ENCODE measurements around the gene VWA5B1. TPM values are rescaled to one million over a fixed set of nuclear protein-coding genes. Genes with fewer than 3 reads are reported as not detected.

The VWA5B1 gene
- total RNA-seq, 1 donor, result not detected

- no peak for DNase-seq (ENCODE audit: low read depth)
- no peak overlapping the region for H3K4me3 ChIP-seq (ENCODE audit: low read depth, low read length)
- TF ChIP-seq CTCF (IDR thresholded peaks at IDR 0.05; ENCODE audit: insufficient read depth, low read length), result no peak
These were observed 109.9 kb downstream of the VWA5B1 start for GRCh38 chr1:20400341-20401177.

GRCh38 chr1:20401405-20402010, 110.8 kb downstream of the VWA5B1 start:
- DNase-seq (ENCODE audit: low read depth), result no peak
- no peak for TF ChIP-seq CTCF (IDR thresholded peaks at IDR 0.05; ENCODE audit: insufficient read depth, low read length)
- no peak overlapping the region for H3K4me3 ChIP-seq (ENCODE audit: low read depth, low read length)

DNA sequence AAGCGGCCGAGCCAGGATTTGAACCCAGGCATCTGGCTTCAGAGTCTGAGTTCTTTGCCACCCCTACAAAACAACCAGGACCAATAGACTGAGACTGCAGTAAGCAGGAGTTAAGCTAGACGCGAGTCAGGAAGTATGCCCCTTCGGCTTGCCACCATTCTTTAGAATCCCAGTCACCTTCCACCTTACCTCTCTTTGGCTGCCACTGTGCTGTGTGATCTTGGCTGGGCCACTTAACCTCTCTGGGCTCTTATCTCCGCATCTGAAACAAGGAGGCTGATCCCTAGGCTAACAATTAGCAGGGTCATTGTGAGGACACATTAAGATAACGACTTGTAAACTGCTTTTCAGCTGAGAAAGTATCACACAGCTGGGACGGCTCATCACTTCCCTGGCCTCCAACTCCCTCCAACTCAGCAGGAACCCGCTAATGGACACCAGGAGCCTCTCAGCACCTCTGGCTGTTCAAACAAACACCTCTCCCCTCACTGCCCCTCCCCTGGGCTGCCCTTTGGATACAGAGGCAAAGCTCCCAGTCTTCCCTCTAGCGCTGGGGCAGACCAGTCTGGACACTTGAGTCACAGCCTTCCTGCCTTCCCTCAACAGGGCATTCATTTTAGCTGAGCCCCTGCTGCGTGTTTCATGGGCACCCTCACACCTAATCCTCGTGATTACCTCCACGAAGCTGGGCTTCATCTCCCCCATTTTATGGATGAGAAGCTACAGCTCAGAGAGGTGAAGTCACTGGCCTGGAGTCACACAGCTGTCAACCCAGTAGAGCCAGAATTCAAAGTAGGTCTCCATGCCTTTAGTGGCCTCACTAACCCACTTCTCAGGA, 112.1 kb downstream of the VWA5B1 start:
- no peak overlapping the region for H3K4me3 ChIP-seq (ENCODE audit: low read depth, low read length)
- DNase-seq (ENCODE audit: low read depth), result no peak
- TF ChIP-seq CTCF (IDR thresholded peaks at IDR 0.05; ENCODE audit: insufficient read depth, low read length), result no peak

GRCh38 chr1:20403423-20404145, 112.9 kb downstream of the VWA5B1 start:
- no peak overlapping the region for H3K4me3 ChIP-seq (ENCODE audit: low read depth, low read length)
- no peak for DNase-seq (ENCODE audit: low read depth)
- no peak for TF ChIP-seq CTCF (IDR thresholded peaks at IDR 0.05; ENCODE audit: insufficient read depth, low read length)

DNA sequence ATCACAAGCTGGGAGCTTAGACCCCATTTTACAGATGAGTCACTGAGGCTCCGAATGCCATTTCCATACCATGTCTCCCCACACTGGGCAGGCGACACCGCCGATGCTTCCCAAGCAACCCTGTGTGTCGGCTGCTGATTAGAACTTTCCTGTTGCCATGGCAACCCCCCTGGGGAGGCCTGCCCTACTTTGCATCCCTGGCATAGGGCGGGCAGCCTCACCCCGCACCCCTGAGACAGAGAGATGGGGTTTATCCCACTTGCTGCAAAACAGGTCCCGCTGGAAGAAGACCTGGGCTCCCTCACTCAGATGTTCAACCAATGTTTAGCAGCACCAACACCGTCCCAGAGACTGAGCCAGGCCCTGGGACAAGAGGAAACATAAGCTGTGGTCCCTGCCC, 113.8 kb downstream of the VWA5B1 start:
- no peak for DNase-seq (ENCODE audit: low read depth)
- H3K4me3 ChIP-seq (ENCODE audit: low read depth, low read length), result no peak overlapping the region
- TF ChIP-seq CTCF (IDR thresholded peaks at IDR 0.05; ENCODE audit: insufficient read depth, low read length), result no peak

Other genes with a start within 250 kb of the VWA5B1 start
- gene PLA2G5, start 220.7 kb upstream of the VWA5B1 start, total RNA-seq (ENCODE audit: low replicate concordance), result 0.36 and 1.1 TPM in 2 replicates
- gene PLA2G2D, start 171.3 kb upstream of the VWA5B1 start, total RNA-seq (ENCODE audit: low replicate concordance), result not detected in 2 replicates
- gene PLA2G2F, start 151.6 kb upstream of the VWA5B1 start, total RNA-seq (ENCODE audit: low replicate concordance), result not detected in 2 replicates
- not detected in 2 replicates for gene UBXN10, start 104.8 kb upstream of the VWA5B1 start, total RNA-seq (ENCODE audit: low replicate concordance)
- not detected in 2 replicates for gene PLA2G2C, start 104.4 kb upstream of the VWA5B1 start, total RNA-seq (ENCODE audit: low replicate concordance)
- 5.2 and 28.5 TPM in 2 replicates for gene CAMK2N1, start 195.3 kb downstream of the VWA5B1 start, total RNA-seq (ENCODE audit: low replicate concordance)
- 23.7 and 24.4 TPM in 2 replicates for gene MUL1, start 217.3 kb downstream of the VWA5B1 start, total RNA-seq (ENCODE audit: low replicate concordance)

Data from fibroblast of the aortic adventitia (primary cell).